B cell (primary cell): Measurements from ENCODE around the gene TRIM6.

Experiments used
- EZH2 ChIP-seq: IDR thresholded peaks from 2 replicates; pipeline ENCODE4 v1.6.1; 2012; ENCODE audit warnings: borderline replicate concordance, low read depth, mild to moderate bottlenecking, moderate library complexity, low read length; ENCODE audit not compliant: insufficient read depth, poor library complexity, severe bottlenecking
- TF ChIP-seq, protein P1 (sequence below): fragments of 200-600 bp; IDR thresholded peaks from one replicate; pipeline ENCODE4 v1.8.0; 2022; ENCODE audit warnings: antibody characterized with exemption, mild to moderate bottlenecking

- TF ChIP-seq, protein P1, sequence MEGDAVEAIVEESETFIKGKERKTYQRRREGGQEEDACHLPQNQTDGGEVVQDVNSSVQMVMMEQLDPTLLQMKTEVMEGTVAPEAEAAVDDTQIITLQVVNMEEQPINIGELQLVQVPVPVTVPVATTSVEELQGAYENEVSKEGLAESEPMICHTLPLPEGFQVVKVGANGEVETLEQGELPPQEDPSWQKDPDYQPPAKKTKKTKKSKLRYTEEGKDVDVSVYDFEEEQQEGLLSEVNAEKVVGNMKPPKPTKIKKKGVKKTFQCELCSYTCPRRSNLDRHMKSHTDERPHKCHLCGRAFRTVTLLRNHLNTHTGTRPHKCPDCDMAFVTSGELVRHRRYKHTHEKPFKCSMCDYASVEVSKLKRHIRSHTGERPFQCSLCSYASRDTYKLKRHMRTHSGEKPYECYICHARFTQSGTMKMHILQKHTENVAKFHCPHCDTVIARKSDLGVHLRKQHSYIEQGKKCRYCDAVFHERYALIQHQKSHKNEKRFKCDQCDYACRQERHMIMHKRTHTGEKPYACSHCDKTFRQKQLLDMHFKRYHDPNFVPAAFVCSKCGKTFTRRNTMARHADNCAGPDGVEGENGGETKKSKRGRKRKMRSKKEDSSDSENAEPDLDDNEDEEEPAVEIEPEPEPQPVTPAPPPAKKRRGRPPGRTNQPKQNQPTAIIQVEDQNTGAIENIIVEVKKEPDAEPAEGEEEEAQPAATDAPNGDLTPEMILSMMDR: no peak
- no peak for TF ChIP-seq EZH2
Observed at GRCh38 chr11:5596607-5597201, at the start of gene TRIM6.
